Gastroesophageal sphincter (tissue), 4 donors: ENCODE measurements around the gene WDHD1. TPM values are rescaled to one million over a fixed set of nuclear protein-coding genes. Genes with fewer than 3 reads are reported as not detected.

ENCODE experiments used
- ATAC-seq: fragments of 150-250 bp; one replicate; pipeline ENCODE4 v1.9.1; 2016; ENCODE audit warnings: mild to moderate bottlenecking, moderate library complexity
- H3K27ac ChIP-seq, 4 donors: fragments of 200-600 bp; sonication (generic) in 3 of 4; 1 replicate in 3 of 4; 2 replicates in 1 of 4; pipeline ENCODE4 v1.5.1; 2016 to 2019
- H3K27me3 ChIP-seq: fragments of 200-600 bp; sonication (generic); one replicate; pipeline ENCODE4 v1.5.1; 2019
- H3K36me3 ChIP-seq, 2 donors: fragments of 200-600 bp; sonication (generic); one replicate each; pipeline ENCODE4 v1.5.1; 2019; ENCODE audit warnings: control low read depth in 1 of 2
- H3K4me1 ChIP-seq, 3 donors: fragments of 200-600 bp; sonication (generic); 1 replicate in 2 of 3; 2 replicates in 1 of 3; pipeline ENCODE4 v1.5.1; 2016 to 2019; ENCODE audit warnings: control low read depth in 2 of 3
- H3K4me3 ChIP-seq, 2 donors: fragments of 200-600 bp; sonication (generic); one replicate each; pipeline ENCODE4 v1.5.1; 2019; ENCODE audit warnings: mild to moderate bottlenecking in 1 of 2, moderate library complexity in 1 of 2
- H3K9me3 ChIP-seq, 3 donors: fragments of 200-600 bp; sonication (generic); one replicate each; pipeline ENCODE4 v1.5.1; 2017 to 2019; ENCODE audit warnings: control low read depth in 2 of 3
- CTCF ChIP-seq, 4 experiments: fragments of 200-600 bp in 2 of 4; fragments of 450-650 bp in 2 of 4; sonication (generic) in 1 of 4; IDR thresholded peaks; one replicate each; pipeline ENCODE4 v1.5.1; 2017 to 2019; ENCODE audit warnings: antibody characterized with exemption in 4 of 4, mild to moderate bottlenecking in 2 of 4, moderate library complexity in 2 of 4
- EP300 ChIP-seq: sonication (generic); formaldehyde crosslinking; IDR thresholded peaks from one replicate; pipeline ENCODE4 v1.6.1; 2017; ENCODE audit warnings: antibody characterized with exemption, mild to moderate bottlenecking
- POLR2A ChIP-seq, 2 donors: fragments of 450-650 bp; IDR thresholded peaks; one replicate each; pipeline ENCODE4 v1.6.1; 2017; ENCODE audit warnings: antibody characterized with exemption in 2 of 2, mild to moderate bottlenecking in 2 of 2, moderate library complexity in 1 of 2
- POLR2AphosphoS5 ChIP-seq: sonication (generic); formaldehyde crosslinking; IDR thresholded peaks from one replicate; pipeline ENCODE4 v1.6.1; 2017; ENCODE audit warnings: antibody characterized with exemption
- WGBS, 2 donors: methylation state at CpG; one replicate each; pipeline ENCODE4 v1.1.5; 2018; ENCODE audit warnings: low coverage in 1 of 2; 5-methylcytosine and 5-hydroxymethylcytosine counted together
- total RNA-seq, 4 donors: library from RNA; depleted of rRNA; stranded (reverse); fragments of >200 nt; gene quantifications; one replicate each; pipeline ENCODE4 v1.1.0, GENCODE V29; 2016

Gene WDHD1
- total RNA-seq, 4 donors from 2014 or later, result 0.47 to 5.3 (median 2.2) TPM

- no peak overlapping the region for H3K4me3 ChIP-seq
- no peak for ATAC-seq
- WGBS, 2 donors, result 92 to 95% methylated on average over 3 of the region's 3 CpGs
- H3K9me3 ChIP-seq, result no peaks in the 10 kb centered on the region
- H3K4me1 ChIP-seq, result no peaks in the 10 kb centered on the region
- no peaks in the 10 kb centered on the region for H3K27me3 ChIP-seq
- no peaks in the 10 kb centered on the region for H3K36me3 ChIP-seq
- no peak for TF ChIP-seq POLR2AphosphoS5
- no peak for TF ChIP-seq POLR2A (IDR thresholded peaks at IDR 0.05)
- no peak for TF ChIP-seq EP300
- TF ChIP-seq CTCF (IDR thresholded peaks at IDR 0.05), result no peak
- H3K27ac ChIP-seq, result no peak overlapping the region
Observed at GRCh38 chr14:54947230-54947629, 79.7 kb downstream of the WDHD1 start.

GRCh38 chr14:54946500-54946899, 80.4 kb downstream of the WDHD1 start:
- no peak for TF ChIP-seq POLR2A (IDR thresholded peaks at IDR 0.05)
- no peak for TF ChIP-seq POLR2AphosphoS5
- no peak for TF ChIP-seq EP300
- TF ChIP-seq CTCF (IDR thresholded peaks at IDR 0.05), result no peak
- H3K4me3 ChIP-seq, result no peak overlapping the region
- no peaks in the 10 kb centered on the region for H3K27me3 ChIP-seq
- WGBS, 2 donors, result 100% methylated on average over 1 to 2 of the region's 4 CpGs
- no peaks in the 10 kb centered on the region for H3K9me3 ChIP-seq
- ATAC-seq, result no peak
- no peak overlapping the region for H3K27ac ChIP-seq
- H3K4me1 ChIP-seq, result no peaks in the 10 kb centered on the region
- H3K36me3 ChIP-seq, result no peaks in the 10 kb centered on the region

DNA sequence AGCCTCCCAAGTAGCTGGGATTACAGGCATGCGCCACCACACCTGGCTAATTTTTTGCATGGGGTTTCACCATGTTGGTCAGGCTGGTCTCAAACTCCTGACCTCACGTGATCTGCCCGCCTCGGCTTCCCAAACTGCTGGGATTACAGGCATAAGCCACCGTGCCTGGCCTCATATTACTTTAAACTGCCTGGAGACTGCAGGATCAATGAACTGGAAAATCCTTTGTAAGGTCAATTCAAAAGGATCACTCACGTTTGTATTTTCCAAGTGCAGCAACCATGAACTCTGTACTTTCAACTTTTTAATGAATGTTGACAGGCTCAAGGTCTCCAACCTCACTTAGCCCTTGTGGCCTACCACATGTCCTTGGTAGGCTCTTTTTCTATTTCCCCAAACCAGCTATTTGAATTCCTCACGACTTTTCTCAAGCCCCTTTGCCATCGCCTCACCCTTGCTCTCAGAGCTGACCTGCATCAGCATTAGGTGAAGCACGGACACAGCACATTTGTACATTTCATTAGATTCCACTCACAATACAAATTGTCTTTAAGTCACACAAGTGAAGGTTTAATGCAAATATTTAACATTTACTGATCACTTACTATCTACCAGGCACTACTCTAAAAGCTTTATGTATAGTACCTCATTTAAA, 82.0 kb downstream of the WDHD1 start:
- TF ChIP-seq POLR2AphosphoS5 (no peak), CTCF (IDR thresholded peaks at IDR 0.05) (no peak), EP300 (no peak), POLR2A (IDR thresholded peaks at IDR 0.05) (no peak)
- ATAC-seq, result no peak
- 98 to 99% methylated on average over 8 to 9 of the region's 9 CpGs for WGBS, 2 donors

GRCh38 chr14:54942913-54943312, 84.0 kb downstream of the WDHD1 start:
- Histone ChIP-seq H3K9me3 (no peaks in the 10 kb centered on the region), H3K27me3 (no peaks in the 10 kb centered on the region), H3K36me3 (no peaks in the 10 kb centered on the region), H3K27ac (no peak overlapping the region), H3K4me1 (no peaks in the 10 kb centered on the region), H3K4me3 (no peak overlapping the region)
- WGBS, 2 donors, result 72 to 97% methylated on average over 4 of the region's 4 CpGs
- no peak for ATAC-seq
- TF ChIP-seq POLR2A (IDR thresholded peaks at IDR 0.05) (no peak), EP300 (no peak)

More for the DNA sequence above, 82.0 kb downstream of the WDHD1 start:
- H3K36me3 ChIP-seq, result no peaks in the 10 kb centered on the region
- H3K4me3 ChIP-seq, result no peak overlapping the region
- H3K27ac ChIP-seq, result no peak overlapping the region
- no peaks in the 10 kb centered on the region for H3K9me3 ChIP-seq
- no peaks in the 10 kb centered on the region for H3K27me3 ChIP-seq
- no peaks in the 10 kb centered on the region for H3K4me1 ChIP-seq

DNA sequence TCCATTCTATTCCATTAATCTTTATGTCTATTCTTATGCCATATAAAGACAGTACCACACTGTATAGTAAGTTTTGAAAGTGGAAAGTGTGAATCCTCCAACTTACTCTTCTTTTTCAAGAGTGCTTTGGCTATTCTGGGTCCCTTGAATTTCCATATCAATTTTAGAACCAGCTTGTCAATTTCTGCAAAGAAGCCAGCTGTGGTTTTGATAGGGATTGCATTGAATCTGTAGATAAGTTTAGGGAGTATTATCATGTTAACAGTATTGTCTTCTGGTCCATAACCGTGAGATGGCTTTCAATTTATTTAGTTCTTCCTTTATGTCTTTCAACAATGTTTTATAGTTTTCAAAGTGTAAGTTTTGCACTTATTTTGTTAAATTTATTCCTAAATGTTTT, 90.1 kb downstream of the WDHD1 start:
- Histone ChIP-seq H3K27me3 (no peaks in the 10 kb centered on the region), H3K36me3 (no peaks in the 10 kb centered on the region), H3K9me3 (no peaks in the 10 kb centered on the region), H3K4me3 (no peak overlapping the region), H3K27ac (no peak overlapping the region), H3K4me1 (no peaks in the 10 kb centered on the region)
- no peak for ATAC-seq
- TF ChIP-seq EP300, result no peak
- WGBS, 2 donors, result 100% methylated on average over 1 of the region's 1 CpG

GRCh38 chr14:54935958-54936357, 90.9 kb downstream of the WDHD1 start:
- WGBS, 2 donors, result 87 to 99% methylated on average over 4 to 5 of the region's 5 CpGs
- H3K36me3 ChIP-seq, result no peaks in the 10 kb centered on the region
- no peak for ATAC-seq
- H3K4me3 ChIP-seq, result no peak overlapping the region
- no peaks in the 10 kb centered on the region for H3K27me3 ChIP-seq
- no peaks in the 10 kb centered on the region for H3K4me1 ChIP-seq
- H3K9me3 ChIP-seq, result no peaks in the 10 kb centered on the region
- TF ChIP-seq EP300, result no peak
- no peak for TF ChIP-seq CTCF (IDR thresholded peaks at IDR 0.05)
- no peak for TF ChIP-seq POLR2AphosphoS5
- TF ChIP-seq POLR2A (IDR thresholded peaks at IDR 0.05), result no peak
- no peak overlapping the region for H3K27ac ChIP-seq
